K562 (cell line): ENCODE results near the gene BPI. TPM values are rescaled to one million over a fixed set of nuclear protein-coding genes. Genes with fewer than 3 reads are reported as not detected.
A peak's percentile ranks its signal among the peaks of the same experiment; 100 is the strongest.

Experiments used
- FIP1L1 ChIP-seq: fragments of 200-400 bp; formaldehyde crosslinking; IDR thresholded peaks from 2 replicates; pipeline ENCODE4 v1.6.1; 2018; ENCODE audit warnings: mild to moderate bottlenecking, low read depth, low read length; ENCODE audit not compliant: poor library complexity, severe bottlenecking
- HIVEP1 ChIP-seq: fragments of 250-450 bp; sonication (Bioruptor Pico); IDR thresholded peaks from 2 replicates; pipeline ENCODE4 v1.4.0; 2020; ENCODE audit warnings: mild to moderate bottlenecking
- HNRNPK ChIP-seq: fragments of 200-400 bp; formaldehyde crosslinking; IDR thresholded peaks from one replicate; pipeline ENCODE4 v1.6.1; 2018; ENCODE audit warnings: mild to moderate bottlenecking, low read depth, low read length; ENCODE audit not compliant: poor library complexity, severe bottlenecking
- KDM4B ChIP-seq, 2 experiments: fragments of 450-650 bp in 1 of 2; sonication (generic) in 1 of 2; IDR thresholded peaks; 2 replicates each; pipeline ENCODE4 v1.6.1; 2016 to 2017; ENCODE audit warnings: borderline replicate concordance in 2 of 2, antibody characterized with exemption in 1 of 2, low read depth in 1 of 2, mild to moderate bottlenecking in 1 of 2
- MTA3 ChIP-seq: fragments of 450-650 bp; formaldehyde crosslinking; IDR thresholded peaks from 2 replicates; pipeline ENCODE4 v1.6.1; 2017; ENCODE audit warnings: mild to moderate bottlenecking, borderline replicate concordance
- MXI1 ChIP-seq: IDR thresholded peaks from 2 replicates; pipeline ENCODE4 v1.6.1; 2011; ENCODE audit warnings: low read depth, mild to moderate bottlenecking, improper control_type of control experiment, low read length
- NFIX ChIP-seq: fragments of 250-450 bp; sonication (Bioruptor Pico); IDR thresholded peaks from 2 replicates; pipeline ENCODE4 v1.4.0; 2020; ENCODE audit warnings: low read depth, mild to moderate bottlenecking, moderate library complexity
- PRPF4 ChIP-seq: fragments of 200-400 bp; formaldehyde crosslinking; IDR thresholded peaks from one replicate; pipeline ENCODE4 v1.6.1; 2017; ENCODE audit warnings: low read length, low read depth, mild to moderate bottlenecking; ENCODE audit not compliant: insufficient read depth, poor library complexity, severe bottlenecking
- PTTG1 ChIP-seq: fragments of 450-650 bp; IDR thresholded peaks from 2 replicates; pipeline ENCODE4 v1.6.1; 2016; ENCODE audit warnings: low read depth, mild to moderate bottlenecking, missing genetic modification characterization, missing compliant biosample characterization
- SIN3B ChIP-seq: fragments of 450-650 bp; IDR thresholded peaks from 2 replicates; pipeline ENCODE4 v1.6.1; 2017; ENCODE audit warnings: low read depth, mild to moderate bottlenecking, moderate library complexity
- SMARCA5 ChIP-seq: fragments of 450-650 bp; IDR thresholded peaks from 2 replicates; pipeline ENCODE4 v1.6.1; 2016
- SRSF1 ChIP-seq: fragments of 200-400 bp; formaldehyde crosslinking; IDR thresholded peaks from 2 replicates; pipeline ENCODE4 v1.6.1; 2017; ENCODE audit warnings: mild to moderate bottlenecking, low read depth, low read length, moderate library complexity
- TRIM28 ChIP-seq: fragments of 450-650 bp; IDR thresholded peaks from 2 replicates; pipeline ENCODE4 v1.6.1; 2017
- ZBED1 ChIP-seq: IDR thresholded peaks from 2 replicates; pipeline ENCODE4 v1.6.1; 2014
- ZFP36 ChIP-seq: fragments of 150-350 bp; IDR thresholded peaks from 2 replicates; pipeline ENCODE4 v1.6.1; 2018; ENCODE audit warnings: low read length, low read depth; ENCODE audit not compliant: partially characterized antibody
- ZNF23 ChIP-seq: fragments of 250-450 bp; sonication (Bioruptor Pico); IDR thresholded peaks from 2 replicates; pipeline ENCODE4 v1.4.0; 2020; ENCODE audit warnings: mild to moderate bottlenecking
- ZNF24 ChIP-seq: fragments of 450-650 bp; IDR thresholded peaks from 2 replicates; pipeline ENCODE4 v1.6.1; 2016
- ZNF785 ChIP-seq: fragments of 250-450 bp; sonication (Bioruptor Pico); IDR thresholded peaks from 2 replicates; pipeline ENCODE4 v1.4.0; 2020; ENCODE audit warnings: mild to moderate bottlenecking
- polyA plus RNA-seq, 8 experiments: library from polyadenylated mRNA; depleted of rRNA in 4 of 8; stranded (reverse) in 5 of 8; unstranded in 3 of 8; fragments of >200 nt; fragmentation: Nextera tagmentation in 2 of 8; fragmentation: Illumina TruSeq in 1 of 8; extraction: Ambion mirVana in 2 of 8; extraction: Trizol in 1 of 8; gene quantifications; 2 replicates each; pipeline versions ENCODE4 v1.2.1 to v1.2.3, GENCODE V29; 2011 to 2014; ENCODE audit warnings: inconsistent platforms in 1 of 8, missing spikeins in 1 of 8
- total RNA-seq, 7 experiments: library from RNA; depleted of rRNA in 6 of 7; stranded (reverse); fragments of >200 nt in 6 of 7; fragmentation: Illumina TruSeq in 2 of 7; extraction: Trizol in 2 of 7; gene quantifications; 2 replicates each; pipeline versions ENCODE4 v1.2.1 to v1.2.3, GENCODE V29; 2011 to 2021; ENCODE audit warnings: low replicate concordance in 1 of 7
- TF ChIP-seq, protein P1 (sequence below): fragments of 450-650 bp; formaldehyde crosslinking; IDR thresholded peaks from 2 replicates; pipeline ENCODE4 v1.4.0; 2020; ENCODE audit warnings: mild to moderate bottlenecking, moderate library complexity
- TF ChIP-seq, protein P2 (sequence below): IDR thresholded peaks from 2 replicates; pipeline ENCODE4 v1.6.1; 2011; ENCODE audit not compliant: insufficient read length; ENCODE audit errors: extremely low read depth
- TF ChIP-seq, protein P3 (sequence below): sonication (generic); formaldehyde crosslinking; IDR thresholded peaks from 2 replicates; pipeline ENCODE4 v1.8.1; 2023; ENCODE audit warnings: missing genetic modification reagents, mild to moderate bottlenecking, borderline replicate concordance

Gene BPI
- total and polyA plus RNA-seq, 9 of the 15 experiments (the other 6 are each of a cell fraction or from before 2014, with no cell fraction given): not detected

DNA sequence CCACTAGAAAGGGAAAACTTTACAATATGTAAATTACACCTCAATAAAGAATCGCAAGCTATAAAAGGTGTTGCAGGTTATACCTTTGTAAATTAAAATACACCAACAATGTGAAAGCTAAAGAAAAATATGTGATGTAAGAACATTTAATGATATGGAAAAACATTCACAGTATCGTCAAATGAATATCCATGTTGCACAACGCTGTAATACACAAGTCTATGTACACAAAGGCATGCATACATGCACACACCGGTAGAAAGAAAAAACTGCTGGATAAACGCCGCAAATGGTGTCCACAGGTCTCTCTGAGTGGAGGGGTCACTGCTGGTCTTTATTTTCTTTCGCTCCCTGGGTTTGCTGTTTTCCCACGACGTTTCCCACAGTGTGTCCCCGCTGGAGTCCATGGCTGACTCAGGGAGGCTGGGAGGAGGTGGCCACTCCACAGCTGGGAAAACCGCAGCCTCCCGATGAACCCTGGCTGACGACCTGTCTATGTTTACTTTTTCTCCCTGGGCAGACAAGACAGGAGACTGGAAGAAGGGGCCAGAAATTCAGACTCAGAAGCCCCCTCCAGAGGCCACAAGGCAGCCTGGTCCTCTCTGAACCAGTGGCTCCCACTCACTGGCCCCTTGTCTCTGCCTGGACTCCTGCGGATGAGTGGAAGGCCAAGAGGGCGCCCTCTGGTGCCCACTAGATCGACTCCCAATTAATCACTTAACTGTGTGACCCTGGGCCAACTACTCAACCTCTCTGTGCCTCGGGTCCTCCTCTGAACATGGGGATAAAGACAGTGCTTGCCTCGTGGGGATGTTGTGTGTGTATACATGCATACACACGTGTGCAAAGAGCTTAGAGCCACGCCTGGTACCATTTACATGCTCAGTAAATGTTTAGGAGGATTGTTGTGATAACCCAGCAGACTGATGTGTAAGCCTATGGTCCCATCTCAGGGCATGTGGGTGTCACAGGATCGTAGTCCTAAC, 12.8 kb upstream of the BPI start (continued):
- no peak for TF ChIP-seq TRIM28
- TF ChIP-seq, protein P1, sequence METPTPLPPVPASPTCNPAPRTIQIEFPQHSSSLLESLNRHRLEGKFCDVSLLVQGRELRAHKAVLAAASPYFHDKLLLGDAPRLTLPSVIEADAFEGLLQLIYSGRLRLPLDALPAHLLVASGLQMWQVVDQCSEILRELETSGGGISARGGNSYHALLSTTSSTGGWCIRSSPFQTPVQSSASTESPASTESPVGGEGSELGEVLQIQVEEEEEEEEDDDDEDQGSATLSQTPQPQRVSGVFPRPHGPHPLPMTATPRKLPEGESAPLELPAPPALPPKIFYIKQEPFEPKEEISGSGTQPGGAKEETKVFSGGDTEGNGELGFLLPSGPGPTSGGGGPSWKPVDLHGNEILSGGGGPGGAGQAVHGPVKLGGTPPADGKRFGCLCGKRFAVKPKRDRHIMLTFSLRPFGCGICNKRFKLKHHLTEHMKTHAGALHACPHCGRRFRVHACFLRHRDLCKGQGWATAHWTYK: no peak
- no peak for TF ChIP-seq PRPF4
- no peak for TF ChIP-seq NFIX
- TF ChIP-seq FIP1L1: no peak
- no peak for TF ChIP-seq SRSF1
- peak; percentile 88; the same call in 1 of the 2 replicates for TF ChIP-seq SMARCA5
- TF ChIP-seq KDM4B (IDR thresholded peaks at IDR 0.05; ENCODE audit: borderline replicate concordance in 2 of 2, low read depth in 1 of 2): no peak
- no peak for TF ChIP-seq HIVEP1 (CRISPR knock-in tag)
- no peak for TF ChIP-seq MXI1
- TF ChIP-seq HNRNPK: no peak
- TF ChIP-seq, protein P2, sequence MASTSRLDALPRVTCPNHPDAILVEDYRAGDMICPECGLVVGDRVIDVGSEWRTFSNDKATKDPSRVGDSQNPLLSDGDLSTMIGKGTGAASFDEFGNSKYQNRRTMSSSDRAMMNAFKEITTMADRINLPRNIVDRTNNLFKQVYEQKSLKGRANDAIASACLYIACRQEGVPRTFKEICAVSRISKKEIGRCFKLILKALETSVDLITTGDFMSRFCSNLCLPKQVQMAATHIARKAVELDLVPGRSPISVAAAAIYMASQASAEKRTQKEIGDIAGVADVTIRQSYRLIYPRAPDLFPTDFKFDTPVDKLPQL: no peak
- no peak for TF ChIP-seq ZBED1
- TF ChIP-seq ZNF23 (CRISPR knock-in tag): no peak
- TF ChIP-seq ZFP36: peak; percentile 95
- TF ChIP-seq PTTG1 (tag): no peak
- no peak for TF ChIP-seq ZNF24
- no peak for TF ChIP-seq MTA3
- TF ChIP-seq ZNF785 (CRISPR knock-in tag): no peak
- TF ChIP-seq SIN3B: no peak
- TF ChIP-seq, protein P3, sequence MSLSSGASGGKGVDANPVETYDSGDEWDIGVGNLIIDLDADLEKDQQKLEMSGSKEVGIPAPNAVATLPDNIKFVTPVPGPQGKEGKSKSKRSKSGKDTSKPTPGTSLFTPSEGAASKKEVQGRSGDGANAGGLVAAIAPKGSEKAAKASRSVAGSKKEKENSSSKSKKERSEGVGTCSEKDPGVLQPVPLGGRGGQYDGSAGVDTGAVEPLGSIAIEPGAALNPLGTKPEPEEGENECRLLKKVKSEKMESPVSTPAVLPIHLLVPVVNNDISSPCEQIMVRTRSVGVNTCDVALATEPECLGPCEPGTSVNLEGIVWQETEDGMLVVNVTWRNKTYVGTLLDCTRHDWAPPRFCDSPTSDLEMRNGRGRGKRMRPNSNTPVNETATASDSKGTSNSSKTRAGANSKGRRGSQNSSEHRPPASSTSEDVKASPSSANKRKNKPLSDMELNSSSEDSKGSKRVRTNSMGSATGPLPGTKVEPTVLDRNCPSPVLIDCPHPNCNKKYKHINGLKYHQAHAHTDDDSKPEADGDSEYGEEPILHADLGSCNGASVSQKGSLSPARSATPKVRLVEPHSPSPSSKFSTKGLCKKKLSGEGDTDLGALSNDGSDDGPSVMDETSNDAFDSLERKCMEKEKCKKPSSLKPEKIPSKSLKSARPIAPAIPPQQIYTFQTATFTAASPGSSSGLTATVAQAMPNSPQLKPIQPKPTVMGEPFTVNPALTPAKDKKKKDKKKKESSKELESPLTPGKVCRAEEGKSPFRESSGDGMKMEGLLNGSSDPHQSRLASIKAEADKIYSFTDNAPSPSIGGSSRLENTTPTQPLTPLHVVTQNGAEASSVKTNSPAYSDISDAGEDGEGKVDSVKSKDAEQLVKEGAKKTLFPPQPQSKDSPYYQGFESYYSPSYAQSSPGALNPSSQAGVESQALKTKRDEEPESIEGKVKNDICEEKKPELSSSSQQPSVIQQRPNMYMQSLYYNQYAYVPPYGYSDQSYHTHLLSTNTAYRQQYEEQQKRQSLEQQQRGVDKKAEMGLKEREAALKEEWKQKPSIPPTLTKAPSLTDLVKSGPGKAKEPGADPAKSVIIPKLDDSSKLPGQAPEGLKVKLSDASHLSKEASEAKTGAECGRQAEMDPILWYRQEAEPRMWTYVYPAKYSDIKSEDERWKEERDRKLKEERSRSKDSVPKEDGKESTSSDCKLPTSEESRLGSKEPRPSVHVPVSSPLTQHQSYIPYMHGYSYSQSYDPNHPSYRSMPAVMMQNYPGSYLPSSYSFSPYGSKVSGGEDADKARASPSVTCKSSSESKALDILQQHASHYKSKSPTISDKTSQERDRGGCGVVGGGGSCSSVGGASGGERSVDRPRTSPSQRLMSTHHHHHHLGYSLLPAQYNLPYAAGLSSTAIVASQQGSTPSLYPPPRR (CRISPR knock-in tag): no peak
